HG03457 (cell line): ENCODE results near the gene OPCML.

Source experiments
- ATAC-seq: cut with Tn5 transposase; IDR thresholded peaks from one replicate; pipeline ENCODE4 v1.9.1; 2021; ENCODE audit warnings: moderate number of reproducible peaks; ENCODE audit not compliant: unreplicated experiment

Gene OPCML

DNA sequence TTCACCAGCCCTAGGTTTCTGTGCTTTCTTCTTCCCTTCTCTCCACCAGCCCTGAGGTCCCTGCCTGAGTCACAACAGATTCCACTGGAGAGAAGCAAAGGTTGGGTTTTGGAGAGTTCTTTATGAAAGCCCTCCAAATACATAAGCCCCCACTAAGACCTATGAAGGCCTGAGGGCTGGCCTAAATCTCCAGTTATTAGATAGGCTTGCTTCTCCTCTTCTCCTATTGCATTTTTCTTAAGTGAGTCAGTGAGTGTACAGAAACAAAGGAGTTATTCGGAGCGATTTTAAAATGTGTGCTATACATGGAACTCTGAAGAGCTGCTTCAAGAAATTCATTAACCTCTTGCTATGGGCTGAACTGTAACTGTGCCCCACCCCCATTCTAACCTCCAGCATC lies 1057.3 kb downstream of the OPCML start:
- ATAC-seq, result no peak

- ATAC-seq, result no peak
Observed at GRCh38 chr11:132472411-132473172, 1059.7 kb downstream of the OPCML start.

DNA sequence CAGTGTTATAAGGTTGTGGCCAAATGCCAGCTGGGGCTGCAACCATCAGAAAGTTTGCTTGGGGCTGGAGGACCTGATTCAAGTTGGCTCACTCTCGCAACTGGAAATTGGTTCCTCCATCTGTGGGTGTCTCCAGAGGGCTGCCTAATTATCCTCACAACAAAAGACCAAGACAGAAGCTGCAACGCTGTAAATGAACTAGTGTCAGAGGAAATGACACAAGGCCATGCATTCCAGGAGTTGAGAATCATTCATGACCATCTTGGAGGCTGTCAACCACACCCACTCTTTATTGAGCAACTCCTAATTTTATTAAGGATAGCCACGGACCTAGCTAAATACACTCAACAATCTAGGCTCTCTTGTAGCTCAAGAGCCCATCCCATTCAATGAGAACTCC lies 1060.8 kb downstream of the OPCML start:
- no peak for ATAC-seq

DNA sequence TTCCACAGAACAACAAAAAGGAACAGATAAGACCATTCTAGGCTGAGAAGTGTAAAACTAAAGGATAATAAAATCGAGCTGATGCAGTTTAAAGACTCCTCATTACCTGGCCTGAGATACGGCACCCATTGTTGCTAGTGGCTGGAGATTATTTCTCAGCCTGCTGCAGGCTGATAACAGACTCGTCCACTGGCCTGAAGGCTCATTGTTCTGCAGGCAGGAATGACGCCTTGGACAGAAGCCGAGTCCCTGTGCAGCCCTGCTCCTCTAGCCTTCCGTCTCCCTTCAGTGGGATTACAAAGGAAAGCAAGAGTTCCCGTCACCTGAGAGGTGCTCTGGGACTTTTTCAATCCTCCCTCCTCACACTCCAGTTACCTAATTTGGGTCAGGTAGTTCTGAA lies 1065.3 kb downstream of the OPCML start:
- no peak for ATAC-seq

DNA sequence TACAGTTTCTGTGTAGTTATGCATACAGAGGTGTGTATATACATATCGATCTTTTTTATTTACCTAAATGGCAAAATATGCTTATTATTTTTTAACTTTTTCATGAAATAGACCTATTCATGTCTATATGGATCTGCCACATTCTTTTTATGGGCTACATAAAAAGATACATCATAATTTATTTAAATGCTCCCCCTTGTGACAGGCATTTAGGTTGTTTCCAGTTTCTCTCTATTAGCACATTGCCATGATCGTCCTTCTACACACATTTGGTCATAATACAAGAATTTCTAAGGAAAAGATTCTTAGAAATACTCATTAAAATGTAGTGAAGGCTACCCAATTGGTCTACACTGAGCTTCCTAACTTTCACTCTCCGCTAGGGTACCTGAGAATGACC lies 1067.4 kb downstream of the OPCML start:
- ATAC-seq, result no peak

DNA sequence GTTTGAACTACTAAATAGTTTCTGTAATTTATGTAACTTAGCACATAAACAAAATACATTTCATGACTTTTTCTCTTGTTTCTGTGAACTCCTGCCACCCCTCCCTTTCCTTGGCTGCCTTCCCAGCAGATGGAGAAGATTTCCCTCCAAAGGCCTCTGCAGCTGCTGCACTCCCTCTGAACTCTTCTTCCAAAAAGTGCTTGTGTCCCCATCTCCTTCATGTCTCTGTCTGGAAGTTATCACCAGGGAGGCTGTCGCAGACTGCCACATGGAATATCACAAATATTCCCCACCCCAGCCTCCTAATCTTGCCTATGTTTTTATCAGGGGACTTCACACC lies 1068.3 kb downstream of the OPCML start:
- no peak for ATAC-seq

GRCh38 chr11:132463295-132464002 lies 1068.9 kb downstream of the OPCML start:
- no peak for ATAC-seq

DNA sequence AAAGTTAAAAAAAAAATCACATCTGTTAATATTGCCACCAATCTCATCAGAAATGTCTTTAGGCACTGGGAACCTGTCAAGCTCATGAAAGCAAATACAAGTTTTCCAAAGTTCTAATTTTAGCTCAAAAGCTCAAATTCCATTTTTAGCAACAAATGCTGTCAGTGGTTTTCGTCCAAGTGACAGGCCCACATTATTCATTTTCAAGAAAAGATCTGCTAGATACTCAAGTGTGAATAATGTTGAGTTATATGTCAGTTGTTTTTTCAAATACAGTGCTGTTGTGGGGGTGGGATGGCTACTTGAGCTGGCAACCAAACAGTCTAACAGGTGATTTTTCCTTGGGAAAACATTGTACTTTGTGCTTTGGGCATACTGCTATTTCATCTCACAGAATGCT lies 1072.6 kb downstream of the OPCML start:
- ATAC-seq, result no peak

GRCh38 chr11:132457445-132457844 lies 1074.9 kb downstream of the OPCML start:
- no peak for ATAC-seq

DNA sequence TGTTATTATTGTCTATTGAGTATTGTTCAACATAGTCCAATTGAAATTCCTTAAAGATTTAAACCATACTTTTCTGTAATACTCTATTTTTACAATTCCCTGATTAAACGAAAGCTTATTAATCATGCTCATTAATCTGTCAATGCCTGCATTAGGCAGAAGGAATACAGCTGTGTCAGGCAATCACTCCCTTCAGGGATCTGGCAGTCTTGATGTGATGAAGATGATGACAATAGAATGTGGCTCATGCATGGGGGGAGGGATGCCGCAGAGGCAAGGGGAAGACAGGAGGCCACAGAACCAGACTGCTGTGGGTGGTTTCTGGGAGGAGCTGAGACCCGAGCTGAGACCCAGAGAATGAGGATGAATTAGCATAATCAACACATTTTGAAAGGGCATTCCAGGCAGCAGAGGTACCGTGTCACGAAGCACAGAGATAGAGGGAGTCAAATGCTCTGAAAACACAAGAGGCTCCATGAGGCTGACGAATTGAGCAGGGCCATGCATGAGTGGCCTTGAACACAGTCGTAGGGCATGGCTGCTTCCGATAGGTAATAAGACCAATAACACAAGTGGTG lies 1075.5 kb downstream of the OPCML start:
- ATAC-seq, result no peak

DNA sequence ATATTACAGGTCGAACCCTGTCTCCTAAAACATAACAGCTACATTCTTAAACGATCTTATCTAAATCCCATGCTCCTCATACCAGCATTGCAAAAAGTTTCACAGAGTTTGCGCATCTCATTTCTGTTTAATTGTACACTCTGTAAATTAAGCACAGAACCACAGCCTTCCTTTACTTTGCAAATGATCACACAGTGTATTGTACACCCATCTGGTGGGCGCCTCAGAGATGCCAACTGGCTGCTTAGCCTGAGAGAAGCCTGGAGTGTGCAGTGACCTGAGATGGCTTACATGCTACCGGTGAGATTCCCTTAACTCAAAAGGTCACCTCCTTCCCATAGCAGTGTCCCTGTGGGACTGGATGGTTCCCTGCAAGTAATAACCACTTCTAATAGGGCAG lies 1077.3 kb downstream of the OPCML start:
- no peak for ATAC-seq

- no peak for ATAC-seq
Observed at GRCh38 chr11:132453406-132453805, 1078.9 kb downstream of the OPCML start.

DNA sequence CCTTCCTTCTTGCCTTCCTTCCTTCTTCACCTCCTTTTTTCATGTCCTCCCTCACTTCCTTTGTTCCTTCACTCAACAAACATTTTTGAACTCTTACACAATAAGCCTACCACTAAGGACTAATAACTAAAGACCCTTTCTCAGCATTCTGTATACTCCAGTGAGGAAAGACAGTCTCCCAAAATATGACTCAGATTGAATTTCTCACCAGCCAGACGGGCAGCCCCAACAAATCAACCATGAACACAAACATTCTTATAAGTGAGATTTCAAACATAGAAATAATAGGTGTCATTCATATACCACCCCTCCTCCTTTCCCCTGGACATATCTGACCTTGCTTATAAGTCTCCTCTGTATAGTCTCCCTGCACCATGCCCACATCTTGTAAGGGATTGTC lies 1079.7 kb downstream of the OPCML start:
- no peak for ATAC-seq

GRCh38 chr11:132451942-132452601 lies 1080.2 kb downstream of the OPCML start:
- no peak for ATAC-seq

- ATAC-seq, result no peak
Observed at GRCh38 chr11:132450631-132451030, 1081.7 kb downstream of the OPCML start.

DNA sequence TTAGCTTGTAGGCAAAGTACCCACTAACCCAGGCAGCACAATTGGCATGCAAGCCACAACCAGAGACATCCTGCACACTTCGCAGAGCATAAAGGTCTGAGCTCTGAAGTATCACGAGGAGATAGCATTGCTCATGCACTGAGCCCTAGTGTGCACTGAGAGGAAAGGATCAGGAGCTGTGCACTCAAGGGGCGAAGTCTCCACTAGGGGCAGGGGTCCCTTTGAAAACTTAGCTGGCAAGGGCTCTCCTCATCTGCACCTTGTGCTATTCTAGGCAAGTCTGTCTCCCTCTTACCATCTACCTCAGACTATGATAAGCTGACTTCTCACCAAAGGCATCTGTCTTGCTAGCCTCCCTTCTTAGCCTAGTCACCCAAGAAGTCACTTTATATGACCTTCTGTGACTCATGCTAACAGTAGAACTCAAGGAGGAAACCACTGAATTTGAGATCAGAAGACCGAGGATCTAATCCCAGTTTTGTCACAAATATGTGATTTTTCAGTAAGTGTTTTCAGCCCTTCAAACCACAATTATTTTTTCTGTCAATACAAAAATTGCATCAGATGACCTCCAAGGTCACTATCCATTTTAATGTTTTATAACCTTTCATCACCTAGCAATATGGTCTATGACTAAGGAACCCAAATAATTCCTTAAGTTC lies 1083.8 kb downstream of the OPCML start:
- ATAC-seq, result no peak

DNA sequence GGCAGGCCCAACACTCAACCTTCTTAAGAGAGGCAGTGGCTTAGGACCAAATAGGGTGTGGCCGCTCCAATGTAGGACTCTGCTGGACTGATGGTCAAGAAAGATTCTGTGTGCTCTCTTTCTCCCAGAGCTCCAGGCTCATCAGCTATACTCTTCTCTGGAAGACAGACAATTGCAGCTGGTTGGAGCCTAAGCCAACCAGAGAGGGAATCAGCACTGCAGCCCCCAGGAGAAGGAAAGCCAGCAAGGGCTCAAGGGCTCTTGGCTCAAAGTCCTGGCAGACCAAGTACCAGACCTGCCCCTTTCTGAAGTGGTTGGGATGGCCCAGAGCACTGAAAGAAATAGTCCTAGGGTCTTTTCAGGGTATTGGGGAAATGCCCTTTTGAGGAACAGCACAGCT lies 1084.5 kb downstream of the OPCML start:
- no peak for ATAC-seq

GRCh38 chr11:132445859-132446291 lies 1086.4 kb downstream of the OPCML start:
- ATAC-seq, result no peak

DNA sequence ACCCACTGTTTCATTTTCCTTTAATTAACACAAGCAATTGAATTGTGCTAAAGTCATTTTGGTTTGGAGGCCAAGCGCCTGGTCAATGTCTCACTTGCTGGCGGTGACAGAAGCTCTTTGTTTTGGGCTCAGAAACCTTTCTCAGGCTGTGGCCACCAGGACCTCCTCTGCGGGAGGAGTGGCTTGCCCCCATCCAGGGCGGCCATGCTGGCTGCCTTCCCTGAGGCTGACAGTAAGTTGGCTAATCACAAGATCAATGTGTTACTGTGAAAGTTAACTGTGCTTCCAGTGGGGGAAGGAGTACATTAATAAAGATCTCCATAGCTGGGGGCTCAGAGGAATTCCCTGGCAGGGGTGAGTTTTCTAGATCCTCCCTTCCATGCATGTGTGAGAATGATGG lies 1087.4 kb downstream of the OPCML start:
- no peak for ATAC-seq

GRCh38 chr11:132439711-132440255 lies 1092.5 kb downstream of the OPCML start:
- ATAC-seq, result no peak

DNA sequence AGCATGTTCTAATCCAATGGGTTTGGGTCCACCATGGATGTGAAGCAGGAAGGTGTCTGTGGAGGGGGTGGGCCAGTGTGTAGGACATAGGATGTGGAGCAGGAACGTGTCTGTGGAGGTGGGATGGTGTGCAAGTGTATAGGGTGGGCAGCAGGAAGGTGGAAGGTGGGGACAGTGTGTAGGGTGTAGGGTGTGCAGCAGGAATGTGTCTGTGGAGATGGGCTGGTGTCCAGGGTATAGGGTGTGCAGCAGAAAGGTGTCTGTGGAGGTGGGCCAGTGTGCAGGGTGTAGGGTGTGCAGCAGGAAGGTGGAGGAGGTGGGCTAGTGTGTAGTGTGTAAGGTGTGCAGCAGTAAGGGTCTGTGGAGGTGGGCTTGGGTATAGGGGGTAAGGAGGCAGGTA lies 1093.9 kb downstream of the OPCML start:
- no peak for ATAC-seq
